K562 (cell line): Measurements from ENCODE around the gene PAM. TPM values are rescaled to one million over a fixed set of nuclear protein-coding genes. Genes with fewer than 3 reads are reported as not detected.

Experiments used
- BACH1 ChIP-seq: fragments of 200-800 bp; sonication (Bioruptor generic); IDR thresholded peaks from 2 replicates; pipeline ENCODE4 v1.6.1; 2016; ENCODE audit warnings: missing genetic modification characterization, missing compliant biosample characterization
- ETV6 ChIP-seq, 3 experiments: fragments of 150-350 bp in 1 of 3; sonication (generic) in 1 of 3; formaldehyde crosslinking in 1 of 3; IDR thresholded peaks; 2 replicates each; pipeline versions ENCODE4 v1.6.1 to v1.8.0; 2014 to 2022; ENCODE audit warnings: borderline replicate concordance in 2 of 3, low read depth in 2 of 3, antibody characterized with exemption in 1 of 3, low read length in 1 of 3, mild to moderate bottlenecking in 1 of 3, missing genetic modification reagents in 1 of 3
- HEY1 ChIP-seq: fragments of 250-450 bp; sonication (Bioruptor Pico); IDR thresholded peaks from 2 replicates; pipeline ENCODE4 v1.5.0; 2020; ENCODE audit warnings: mild to moderate bottlenecking, moderate library complexity, borderline replicate concordance
- HNRNPK ChIP-seq: fragments of 200-400 bp; formaldehyde crosslinking; IDR thresholded peaks from one replicate; pipeline ENCODE4 v1.6.1; 2018; ENCODE audit warnings: mild to moderate bottlenecking, low read depth, low read length; ENCODE audit not compliant: poor library complexity, severe bottlenecking
- NFIC ChIP-seq: fragments of 450-650 bp; IDR thresholded peaks from 2 replicates; pipeline ENCODE4 v1.6.1; 2017; ENCODE audit warnings: mild to moderate bottlenecking, inconsistent platforms
- PHF21A ChIP-seq: fragments of 450-650 bp; IDR thresholded peaks from 2 replicates; pipeline ENCODE4 v1.6.1; 2017; ENCODE audit warnings: low read depth, borderline replicate concordance
- SETDB1 ChIP-seq: IDR thresholded peaks from one replicate; pipeline ENCODE4 v1.6.1; 2012; ENCODE audit warnings: low read length, control low read depth, inconsistent platforms
- SRSF7 ChIP-seq: fragments of 200-400 bp; formaldehyde crosslinking; optimal IDR thresholded peaks from 2 replicates; pipeline ENCODE3; 2017; ENCODE audit warnings: mild to moderate bottlenecking, low read depth, low read length
- ZBTB11 ChIP-seq, 3 experiments: fragments of 200-800 bp in 1 of 3; fragments of 250-450 bp in 1 of 3; fragments of 450-650 bp in 1 of 3; sonication (Bioruptor Pico) in 1 of 3; sonication (Bioruptor generic) in 1 of 3; formaldehyde crosslinking in 1 of 3; IDR thresholded peaks; 2 replicates each; pipeline versions ENCODE4 v1.6.1 to v1.8.0; 2016 to 2022; ENCODE audit warnings: mild to moderate bottlenecking in 2 of 3, missing genetic modification characterization in 2 of 3, missing compliant biosample characterization in 1 of 3, moderate library complexity in 1 of 3
- polyA plus RNA-seq, 8 experiments: library from polyadenylated mRNA; depleted of rRNA in 4 of 8; stranded (reverse) in 5 of 8; unstranded in 3 of 8; fragments of >200 nt; fragmentation: Nextera tagmentation in 2 of 8; fragmentation: Illumina TruSeq in 1 of 8; extraction: Ambion mirVana in 2 of 8; extraction: Trizol in 1 of 8; gene quantifications; 2 replicates each; pipeline versions ENCODE4 v1.2.1 to v1.2.3, GENCODE V29; 2011 to 2014; ENCODE audit warnings: inconsistent platforms in 1 of 8, missing spikeins in 1 of 8
- total RNA-seq, 7 experiments: library from RNA; depleted of rRNA in 6 of 7; stranded (reverse); fragments of >200 nt in 6 of 7; fragmentation: Illumina TruSeq in 2 of 7; extraction: Trizol in 2 of 7; gene quantifications; 2 replicates each; pipeline versions ENCODE4 v1.2.1 to v1.2.3, GENCODE V29; 2011 to 2021; ENCODE audit warnings: low replicate concordance in 1 of 7
- TF ChIP-seq, protein P1 (sequence below), 2 experiments: fragments of 150-350 bp in 1 of 2; IDR thresholded peaks; 2 replicates each; pipeline ENCODE4 v1.6.1; 2012 to 2016; ENCODE audit warnings: low read depth in 2 of 2, low read length in 2 of 2, mild to moderate bottlenecking in 1 of 2, moderate library complexity in 1 of 2

The PAM gene
- total and polyA plus RNA-seq, 9 of the 15 experiments (the other 6 are each of a cell fraction or from before 2014, with no cell fraction given) = 0.39 to 3.1 (median 0.77) TPM

- TF ChIP-seq NFIC (no peak), BACH1 (tag) (no peak), ZBTB11 (CRISPR knock-in tag; IDR thresholded peaks at IDR 0.05) (no peak), SETDB1 (no peak), ETV6 (IDR thresholded peaks at IDR 0.05; ENCODE audit: borderline replicate concordance in 1 of 2, low read depth in 2 of 2, low read length in 1 of 2) (no peak), ETV6 (CRISPR knock-in tag; IDR thresholded peaks at IDR 0.05; ENCODE audit: borderline replicate concordance) (no peak), HNRNPK (no peak), HEY1 (CRISPR knock-in tag) (no peak), SRSF7 (no peak), PHF21A (no peak)
- TF ChIP-seq, protein P1, sequence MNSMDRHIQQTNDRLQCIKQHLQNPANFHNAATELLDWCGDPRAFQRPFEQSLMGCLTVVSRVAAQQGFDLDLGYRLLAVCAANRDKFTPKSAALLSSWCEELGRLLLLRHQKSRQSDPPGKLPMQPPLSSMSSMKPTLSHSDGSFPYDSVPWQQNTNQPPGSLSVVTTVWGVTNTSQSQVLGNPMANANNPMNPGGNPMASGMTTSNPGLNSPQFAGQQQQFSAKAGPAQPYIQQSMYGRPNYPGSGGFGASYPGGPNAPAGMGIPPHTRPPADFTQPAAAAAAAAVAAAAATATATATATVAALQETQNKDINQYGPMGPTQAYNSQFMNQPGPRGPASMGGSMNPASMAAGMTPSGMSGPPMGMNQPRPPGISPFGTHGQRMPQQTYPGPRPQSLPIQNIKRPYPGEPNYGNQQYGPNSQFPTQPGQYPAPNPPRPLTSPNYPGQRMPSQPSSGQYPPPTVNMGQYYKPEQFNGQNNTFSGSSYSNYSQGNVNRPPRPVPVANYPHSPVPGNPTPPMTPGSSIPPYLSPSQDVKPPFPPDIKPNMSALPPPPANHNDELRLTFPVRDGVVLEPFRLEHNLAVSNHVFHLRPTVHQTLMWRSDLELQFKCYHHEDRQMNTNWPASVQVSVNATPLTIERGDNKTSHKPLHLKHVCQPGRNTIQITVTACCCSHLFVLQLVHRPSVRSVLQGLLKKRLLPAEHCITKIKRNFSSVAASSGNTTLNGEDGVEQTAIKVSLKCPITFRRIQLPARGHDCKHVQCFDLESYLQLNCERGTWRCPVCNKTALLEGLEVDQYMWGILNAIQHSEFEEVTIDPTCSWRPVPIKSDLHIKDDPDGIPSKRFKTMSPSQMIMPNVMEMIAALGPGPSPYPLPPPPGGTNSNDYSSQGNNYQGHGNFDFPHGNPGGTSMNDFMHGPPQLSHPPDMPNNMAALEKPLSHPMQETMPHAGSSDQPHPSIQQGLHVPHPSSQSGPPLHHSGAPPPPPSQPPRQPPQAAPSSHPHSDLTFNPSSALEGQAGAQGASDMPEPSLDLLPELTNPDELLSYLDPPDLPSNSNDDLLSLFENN (IDR thresholded peaks at IDR 0.05; ENCODE audit: low read depth in 2 of 2, low read length in 2 of 2) = no peak
- TF ChIP-seq, all 486 proteins: peak for 0
These were observed 32.0 kb downstream of the PAM start (continued) for GRCh38 chr5:102787134-102787533.
